GM10248 (cell line): ENCODE measurements around the gene IL27RA.
A peak's percentile ranks its signal among the peaks of the same experiment; 100 is the strongest.

Experiments used
- CTCF ChIA-PET: fragments of 300-600 bp; sonication (Branson Sonifier 250); formaldehyde crosslinking; extraction: SDS; loops from one replicate; lab custom pipeline; 2021; ENCODE audit warnings: antibody characterized with exemption; lab: Yijun Ruan, JAX
- POLR2A ChIA-PET: fragments of 350-650 bp; sonication (Branson Sonifier 250); formaldehyde crosslinking; extraction: SDS; loops from one replicate; lab custom pipeline; 2020; ENCODE audit warnings: antibody characterized with exemption; lab: Yijun Ruan, JAX
- DNase-seq: peaks from one replicate; pipeline ENCODE4 v3.0.0; 2012; ENCODE audit errors: extremely low spot score
- TF ChIP-seq, protein P1 (sequence below): IDR thresholded peaks from 2 replicates; pipeline ENCODE4 v1.5.1; 2012; ENCODE audit warnings: mild to moderate bottlenecking, low read depth; ENCODE audit errors: extremely low read depth, missing control alignments, control extremely low read depth

The IL27RA gene

DNA sequence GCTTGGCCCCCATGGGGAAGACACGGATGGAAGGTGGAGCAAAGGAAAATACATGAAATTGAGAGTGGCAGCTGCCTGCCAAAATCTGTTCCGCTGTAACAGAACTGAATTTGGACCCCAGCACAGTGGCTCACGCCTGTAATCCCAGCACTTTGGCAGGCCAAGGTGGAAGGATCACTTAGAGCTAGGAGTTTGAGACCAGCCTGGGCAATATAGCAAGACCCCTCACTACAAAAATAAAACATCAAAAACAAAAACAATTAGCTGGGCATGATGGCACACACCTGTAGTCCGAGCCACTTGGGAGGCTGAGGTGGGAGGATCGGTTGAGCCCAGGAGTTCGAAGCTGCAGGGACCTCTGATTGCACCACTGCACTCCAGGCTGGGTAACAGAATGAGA, 20.9 kb downstream of the IL27RA start:
- TF ChIP-seq, protein P1, sequence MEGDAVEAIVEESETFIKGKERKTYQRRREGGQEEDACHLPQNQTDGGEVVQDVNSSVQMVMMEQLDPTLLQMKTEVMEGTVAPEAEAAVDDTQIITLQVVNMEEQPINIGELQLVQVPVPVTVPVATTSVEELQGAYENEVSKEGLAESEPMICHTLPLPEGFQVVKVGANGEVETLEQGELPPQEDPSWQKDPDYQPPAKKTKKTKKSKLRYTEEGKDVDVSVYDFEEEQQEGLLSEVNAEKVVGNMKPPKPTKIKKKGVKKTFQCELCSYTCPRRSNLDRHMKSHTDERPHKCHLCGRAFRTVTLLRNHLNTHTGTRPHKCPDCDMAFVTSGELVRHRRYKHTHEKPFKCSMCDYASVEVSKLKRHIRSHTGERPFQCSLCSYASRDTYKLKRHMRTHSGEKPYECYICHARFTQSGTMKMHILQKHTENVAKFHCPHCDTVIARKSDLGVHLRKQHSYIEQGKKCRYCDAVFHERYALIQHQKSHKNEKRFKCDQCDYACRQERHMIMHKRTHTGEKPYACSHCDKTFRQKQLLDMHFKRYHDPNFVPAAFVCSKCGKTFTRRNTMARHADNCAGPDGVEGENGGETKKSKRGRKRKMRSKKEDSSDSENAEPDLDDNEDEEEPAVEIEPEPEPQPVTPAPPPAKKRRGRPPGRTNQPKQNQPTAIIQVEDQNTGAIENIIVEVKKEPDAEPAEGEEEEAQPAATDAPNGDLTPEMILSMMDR: no peak
- DNase-seq: no peak
- ChIA-PET POLR2A (interaction anchor here (0.6 kb wide), 1 partner anchor 21 kb away, joined by 4 read pairs; the partner anchor contains the start of gene IL27RA), CTCF (interaction anchor here (1.3 to 12.8 kb wide), 5 partner anchors 8 to 172 kb away, joined by 3 to 169 read pairs (median 5); partner anchors contain the start of gene MISP3)

DNA sequence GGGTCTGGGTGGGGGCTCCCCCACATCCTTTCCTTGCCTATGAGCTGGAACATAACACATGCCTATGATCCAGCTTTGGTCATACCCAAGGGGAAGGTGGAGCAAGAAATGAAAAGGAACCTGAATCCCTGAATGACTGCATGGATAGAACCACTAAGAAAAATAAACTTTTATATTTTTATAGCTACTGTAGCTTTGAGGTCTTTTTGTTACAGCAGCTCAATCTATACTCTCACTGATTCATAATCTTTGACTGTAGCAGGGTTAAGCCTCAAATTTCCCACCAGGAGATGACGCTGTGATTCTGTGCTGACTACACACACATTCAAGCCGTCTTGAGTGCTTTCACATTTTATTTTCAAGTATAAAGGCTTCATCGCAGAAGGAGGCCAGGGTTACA, 21.5 kb downstream of the IL27RA start:
- POLR2A ChIA-PET: interaction anchor here (0.6 kb wide), 1 partner anchor 21 kb away, joined by 4 read pairs; the partner anchor contains the start of gene IL27RA
- DNase-seq: no peak
- TF ChIP-seq, protein P1: no peak
- CTCF ChIA-PET: interaction anchor here (1.3 to 12.8 kb wide), 5 partner anchors 9 to 172 kb away, joined by 3 to 169 read pairs (median 5); partner anchors contain the start of gene MISP3

DNA sequence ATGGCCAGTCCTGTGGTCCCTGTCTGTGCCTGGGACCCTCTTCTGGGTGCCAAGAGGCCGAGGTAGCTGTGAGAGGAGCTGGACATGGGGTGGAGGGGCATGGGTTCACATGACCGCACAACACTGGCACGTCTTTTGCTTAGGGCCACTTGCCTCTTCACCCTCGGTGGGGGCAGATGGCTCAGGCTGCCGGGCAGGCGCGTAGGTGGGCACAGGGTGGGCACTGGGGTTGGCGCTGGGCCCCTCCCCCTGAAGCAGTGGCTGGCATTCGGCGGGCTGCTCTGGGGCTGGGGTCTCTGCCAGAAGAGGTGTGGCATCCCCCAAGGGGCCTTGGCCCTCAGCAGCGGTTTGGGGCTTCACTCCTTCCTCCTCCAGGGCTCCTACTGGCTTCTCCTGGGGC, 21.9 kb downstream of the IL27RA start:
- CTCF ChIA-PET: interaction anchor here (1.2 to 12.8 kb wide), 6 partner anchors 9 to 173 kb away, joined by 3 to 169 read pairs (median 4); partner anchors contain the start of gene MISP3
- TF ChIP-seq, protein P1: no peak
- POLR2A ChIA-PET: no interaction called here
- DNase-seq: no peak

DNA sequence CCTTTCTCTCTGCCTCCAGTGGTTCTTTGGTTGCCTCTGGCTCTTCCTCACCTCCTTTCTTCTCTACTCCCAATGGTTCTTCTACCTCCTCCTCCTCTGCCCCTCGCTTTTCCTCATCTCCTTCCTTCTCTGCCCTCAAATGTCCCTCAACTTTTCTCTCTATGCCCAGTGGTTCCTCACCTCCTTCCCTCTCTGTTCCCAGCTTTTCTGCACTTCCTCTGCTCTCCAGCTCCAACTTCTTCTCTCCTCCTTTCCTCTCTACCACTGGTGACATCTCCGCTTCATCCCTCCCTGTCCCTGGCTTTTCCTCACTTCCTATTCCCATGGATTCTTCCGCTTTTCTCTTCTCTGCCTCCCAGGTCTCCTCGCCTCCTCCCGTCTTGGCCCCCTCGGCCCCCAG, 22.5 kb downstream of the IL27RA start:
- TF ChIP-seq, protein P1: no peak
- CTCF ChIA-PET: interaction anchor here (1.2 to 12.8 kb wide), 3 partner anchors 10 to 129 kb away, joined by 3 to 169 read pairs (median 26); partner anchors contain the start of gene MISP3
- DNase-seq: no peak
- POLR2A ChIA-PET: no interaction called here

DNA sequence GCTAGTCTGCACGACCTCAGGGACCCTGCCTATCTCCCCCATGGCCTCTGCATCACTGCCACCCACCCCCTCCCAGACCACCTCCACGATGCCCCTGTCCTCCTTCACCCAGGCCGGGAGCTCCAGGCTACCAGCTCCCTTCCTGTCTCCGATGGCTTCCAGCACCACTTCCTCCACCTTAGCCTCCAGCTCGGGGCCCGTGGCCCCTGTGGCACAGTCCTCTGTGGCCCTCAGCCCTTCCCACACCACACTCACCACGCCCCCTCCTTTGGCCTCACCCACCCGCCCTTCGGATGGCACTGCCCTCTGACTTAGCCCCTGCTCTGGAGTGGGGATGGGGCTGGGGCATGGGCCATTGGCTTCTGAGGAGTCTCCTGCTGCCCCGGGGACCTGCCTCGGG, 23.2 kb downstream of the IL27RA start:
- TF ChIP-seq, protein P1: no peak
- no peak for DNase-seq
- ChIA-PET POLR2A (interaction anchor here (0.6 kb wide), 1 partner anchor 260 kb away, joined by 3 read pairs; the partner anchor contains the start of gene ZSWIM4), CTCF (interaction anchor here (1.2 to 12.8 kb wide), 3 partner anchors 11 to 130 kb away, joined by 3 to 169 read pairs (median 26); partner anchors contain the start of gene MISP3)

DNA sequence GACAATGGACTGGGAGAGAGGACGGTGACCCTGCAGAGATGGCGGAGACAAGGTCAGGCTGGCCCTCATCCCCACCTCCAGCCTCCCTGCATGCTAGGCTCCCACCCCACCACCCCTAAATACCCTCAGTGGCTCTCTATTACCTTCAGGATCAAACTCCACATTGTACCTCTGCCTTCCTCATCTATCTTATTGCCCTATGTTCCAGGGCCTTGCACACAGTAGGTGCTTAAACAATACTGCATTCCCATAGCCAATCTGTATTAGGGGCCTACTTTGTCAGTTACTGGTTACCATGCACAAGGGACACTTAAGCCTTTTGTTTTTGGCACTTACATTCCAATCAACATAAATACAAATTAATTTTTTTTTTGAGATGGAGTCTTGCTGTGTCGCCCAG, 23.8 kb downstream of the IL27RA start:
- ChIA-PET POLR2A (no interaction called here), CTCF (interaction anchor here (1.0 to 12.8 kb wide), 4 partner anchors 11 to 172 kb away, joined by 3 to 169 read pairs (median 56); partner anchors contain the start of genes ASF1B and MISP3)
- peak; percentile 3 for DNase-seq
- TF ChIP-seq, protein P1: no peak
